GM21390 (cell line): Measurements from ENCODE around the gene BICD2.

Experiments
- ATAC-seq: cut with Tn5 transposase; IDR thresholded peaks from one replicate; pipeline ENCODE4 v1.9.1; 2021; ENCODE audit not compliant: unreplicated experiment

BICD2 gene

DNA sequence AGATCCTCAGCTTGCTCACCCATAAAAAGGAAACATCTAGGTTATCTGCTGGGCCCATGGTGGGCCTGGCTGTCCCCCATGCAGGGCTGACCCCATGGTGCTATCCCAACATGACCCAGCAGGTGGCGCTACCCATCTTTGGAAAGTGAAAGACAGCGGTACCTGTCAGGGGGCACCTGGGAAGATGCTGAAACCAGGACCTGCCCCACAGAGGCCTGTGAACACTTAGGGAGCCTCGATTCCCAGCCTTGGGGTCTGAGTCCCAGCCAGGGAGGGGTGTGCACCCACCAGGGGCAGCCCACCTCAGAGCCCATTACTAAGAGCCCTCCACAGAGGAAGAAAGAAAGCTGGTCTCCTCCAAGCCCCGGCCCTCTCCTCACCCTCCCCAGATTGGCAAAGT lies 48.1 kb downstream of the BICD2 start:
- no peak for ATAC-seq

DNA sequence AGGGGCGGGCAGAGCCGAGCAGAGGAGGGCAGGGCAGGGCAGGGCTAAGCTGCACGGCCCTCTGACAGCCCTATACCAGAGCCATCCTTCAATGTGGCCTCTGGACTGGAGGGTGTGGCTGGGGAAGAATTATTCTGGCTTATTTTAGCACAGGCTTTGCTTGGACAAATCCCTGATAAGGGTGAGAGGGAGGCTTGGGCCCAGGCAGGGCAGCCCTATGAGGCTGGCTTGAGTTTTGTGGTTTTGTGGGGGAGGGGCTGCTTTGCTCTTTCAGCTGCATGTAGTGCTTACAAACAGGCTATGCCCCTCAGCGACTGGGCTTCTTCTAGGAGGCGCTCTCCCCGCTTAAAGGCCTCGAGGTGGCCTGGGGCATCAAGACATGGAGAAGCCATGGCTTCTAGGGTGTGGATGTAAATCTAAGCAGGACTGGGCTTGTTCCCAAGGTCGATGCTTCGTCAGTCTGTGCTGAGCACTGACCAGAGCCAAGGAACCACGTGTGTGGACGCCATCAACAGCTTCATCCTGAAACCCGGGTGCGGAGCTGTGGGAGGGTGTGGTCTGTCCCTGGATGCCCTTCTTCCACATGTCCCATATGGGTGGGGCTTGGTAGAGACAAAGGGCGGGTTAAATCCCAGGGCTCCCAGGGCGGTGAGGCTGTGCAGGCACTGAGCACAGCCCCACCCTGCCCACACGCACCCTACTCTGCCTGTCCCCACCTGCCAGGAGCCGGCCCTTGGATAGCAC lies 49.0 kb downstream of the BICD2 start:
- no peak for ATAC-seq

GRCh38 chr9:92714787-92715487 lies 49.7 kb downstream of the BICD2 start:
- ATAC-seq, result no peak

DNA sequence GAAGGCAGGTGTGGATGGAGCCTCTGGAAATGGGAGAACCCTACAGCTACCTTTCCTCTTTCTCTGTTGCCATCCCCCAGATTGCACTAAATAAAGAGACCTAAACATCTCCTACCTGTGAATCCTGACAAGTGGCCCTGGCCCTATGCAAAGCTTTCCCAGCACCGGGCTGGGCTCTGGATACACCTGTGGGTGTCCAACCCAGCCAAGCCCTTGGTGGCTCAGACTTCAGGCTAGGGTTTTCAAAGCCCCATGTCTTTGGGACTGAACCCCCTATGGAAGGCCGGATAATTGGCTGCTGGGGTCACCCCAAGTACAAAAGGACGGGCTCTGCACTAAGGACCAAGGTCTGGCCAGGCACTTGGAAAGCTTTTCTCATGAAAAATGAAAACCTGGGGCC lies 50.6 kb downstream of the BICD2 start:
- ATAC-seq, result no peak

DNA sequence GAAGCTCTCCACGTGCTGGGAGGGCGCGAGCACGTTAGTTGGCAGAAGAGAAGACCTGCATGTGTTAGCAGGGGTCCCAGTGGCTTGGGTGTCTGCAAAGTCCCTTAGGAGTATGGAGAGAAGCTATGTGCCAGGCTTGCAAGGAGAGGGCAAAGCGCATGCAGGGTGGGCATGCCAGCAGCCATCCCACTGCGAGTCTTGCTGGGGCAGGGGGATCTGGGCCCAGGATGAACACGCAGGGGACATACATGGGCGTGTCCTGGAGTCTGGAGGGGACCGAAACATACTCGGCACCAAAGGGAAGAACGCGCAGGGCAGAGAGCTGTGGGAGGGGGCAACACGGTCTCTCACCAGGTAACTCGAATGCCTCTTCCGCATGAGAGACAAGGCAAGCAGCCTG lies 51.1 kb downstream of the BICD2 start:
- ATAC-seq, result no peak

GRCh38 chr9:92712767-92713166 lies 51.9 kb downstream of the BICD2 start:
- no peak for ATAC-seq

DNA sequence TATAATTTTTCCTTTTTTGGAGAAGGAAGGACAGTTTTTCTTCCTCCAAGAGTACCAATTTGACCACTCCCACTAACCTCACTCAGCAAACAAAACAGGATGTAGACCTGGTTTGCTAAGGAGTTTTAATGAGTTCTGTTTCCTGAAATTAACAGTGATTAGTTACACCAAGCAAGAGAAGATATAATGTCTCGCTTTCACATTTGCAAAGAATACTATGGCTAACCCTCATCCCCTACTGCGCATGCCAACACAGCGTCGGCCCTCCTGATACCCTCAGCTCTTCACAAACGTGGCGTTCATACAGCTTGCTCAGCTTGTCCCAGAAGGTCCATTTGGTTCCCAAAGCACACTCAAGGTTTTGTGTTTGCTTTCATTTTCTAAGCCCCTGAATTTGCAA lies 52.8 kb downstream of the BICD2 start:
- ATAC-seq, result no peak

GRCh38 chr9:92711146-92711545 lies 53.5 kb downstream of the BICD2 start:
- ATAC-seq, result no peak

GRCh38 chr9:92710368-92710767 lies 54.3 kb downstream of the BICD2 start:
- ATAC-seq, result no peak

DNA sequence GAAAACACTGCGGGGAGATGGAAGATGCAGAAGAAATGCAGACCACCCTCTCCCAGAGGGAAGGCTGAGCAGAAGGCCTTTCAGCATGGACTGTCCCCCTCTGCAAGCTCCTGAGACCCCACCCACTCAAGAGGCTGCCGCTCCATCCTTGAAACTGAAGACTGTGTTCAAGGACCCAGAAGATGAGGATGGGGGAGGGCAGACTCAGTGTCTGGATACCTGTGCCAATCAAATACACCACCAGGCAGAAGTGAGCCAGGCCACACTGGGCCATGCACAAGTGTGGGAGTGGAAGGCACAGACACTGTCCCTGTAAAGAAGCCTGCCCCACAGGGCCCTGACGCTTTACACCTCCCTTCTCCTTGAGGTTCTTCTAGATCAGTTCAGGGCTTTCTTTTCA lies 54.7 kb downstream of the BICD2 start:
- ATAC-seq, result no peak

- no peak for ATAC-seq
Observed at GRCh38 chr9:92709240-92709639, 55.4 kb downstream of the BICD2 start.

DNA sequence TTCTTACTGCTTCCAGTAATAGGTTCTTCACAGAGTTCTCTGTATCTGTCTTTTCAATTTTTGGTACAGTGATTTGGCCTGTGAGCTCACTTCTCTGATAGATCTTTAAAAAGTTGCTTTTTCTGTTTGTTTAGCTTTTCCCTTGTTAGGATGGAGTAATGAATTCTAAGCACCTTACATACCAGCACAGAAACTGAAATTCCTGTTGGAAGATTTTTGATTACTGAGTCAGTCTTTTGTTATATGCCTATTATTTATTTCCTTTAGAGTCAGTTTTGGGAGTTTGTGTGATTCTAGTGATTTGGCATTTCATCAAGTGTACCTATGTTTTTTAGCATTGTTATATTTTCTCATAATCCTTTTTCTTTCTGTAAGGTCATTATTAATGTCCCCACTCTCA lies 57.1 kb downstream of the BICD2 start:
- ATAC-seq, result no peak

GRCh38 chr9:92706218-92706940 lies 58.3 kb downstream of the BICD2 start:
- peak; percentile 54 for ATAC-seq

GRCh38 chr9:92704528-92704927 lies 60.1 kb downstream of the BICD2 start:
- no peak for ATAC-seq

DNA sequence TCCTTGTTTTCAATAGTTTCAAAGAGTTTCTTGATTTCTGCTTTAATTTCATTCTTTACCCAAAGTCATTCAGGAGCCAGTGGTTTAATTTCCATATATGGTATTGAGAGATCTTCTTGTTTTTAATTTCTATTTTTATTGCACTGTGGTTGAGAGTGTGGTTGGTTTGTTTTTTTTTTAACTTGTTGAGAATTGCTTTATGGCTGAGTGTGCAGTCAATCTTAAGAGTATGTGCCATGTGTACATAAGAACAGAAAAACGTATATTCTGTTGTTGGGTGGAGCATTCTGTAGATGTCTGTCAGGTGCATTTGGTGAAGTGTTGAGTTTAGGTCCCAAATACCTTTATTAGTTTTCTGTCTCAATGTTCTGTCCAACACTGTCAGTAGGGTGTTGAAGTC lies 68.0 kb downstream of the BICD2 start:
- no peak for ATAC-seq

DNA sequence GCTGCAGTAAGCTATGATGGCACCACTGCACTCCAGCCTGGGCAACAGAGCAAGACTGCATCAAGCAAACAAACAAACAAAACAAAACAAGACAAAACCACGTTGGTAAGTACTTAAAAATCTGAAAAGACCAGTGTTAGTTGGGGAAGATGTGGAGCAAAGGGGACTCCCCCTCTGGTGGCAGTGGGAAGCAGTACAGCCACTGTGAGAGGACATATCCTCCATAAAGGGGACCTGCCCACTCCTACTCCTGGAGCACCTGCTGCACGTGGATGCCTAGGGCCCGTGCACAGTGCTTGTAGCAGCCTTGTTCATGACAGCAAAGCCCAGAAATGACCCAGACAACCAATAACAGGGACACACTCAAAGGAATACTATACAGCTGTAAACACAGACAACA lies 77.7 kb downstream of the BICD2 start:
- ATAC-seq, result no peak

DNA sequence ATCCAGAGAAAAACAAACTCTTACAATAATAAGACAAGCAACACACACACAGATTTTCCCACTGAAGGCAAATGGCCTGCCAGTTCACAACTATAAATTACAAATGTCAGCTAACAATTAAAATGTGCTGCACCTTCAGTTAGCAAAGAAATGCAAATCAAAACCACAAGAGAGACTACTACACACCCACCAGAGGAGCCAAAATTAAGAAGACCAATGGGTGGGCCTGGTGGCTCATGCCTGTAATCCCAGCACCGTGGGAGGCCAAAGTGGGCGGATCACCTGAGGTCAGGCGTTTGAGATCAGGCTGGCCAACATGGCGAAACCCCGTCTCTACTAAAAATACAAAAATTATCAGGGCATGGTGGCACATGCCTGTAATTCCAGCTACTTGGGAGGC lies 79.6 kb downstream of the BICD2 start:
- ATAC-seq, result no peak

DNA sequence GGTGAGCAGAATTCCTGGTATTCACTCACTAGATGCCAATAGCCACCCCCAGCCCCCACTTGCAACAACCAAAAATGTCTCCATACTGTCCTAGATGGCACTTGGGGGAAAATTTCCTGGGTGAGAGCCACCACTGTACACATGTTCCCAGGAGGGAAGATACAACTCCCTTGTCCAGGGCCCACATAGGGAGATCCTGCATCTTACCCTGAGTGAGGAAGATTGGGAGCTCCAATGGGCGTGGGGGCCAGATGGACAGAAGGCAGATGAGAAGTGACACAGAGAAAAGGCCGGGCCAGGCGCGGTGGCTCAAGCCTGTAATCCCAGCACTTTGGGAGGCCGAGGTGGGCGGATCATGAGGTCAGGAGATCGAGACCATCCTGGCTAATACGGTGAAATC lies 82.4 kb downstream of the BICD2 start:
- ATAC-seq, result no peak

DNA sequence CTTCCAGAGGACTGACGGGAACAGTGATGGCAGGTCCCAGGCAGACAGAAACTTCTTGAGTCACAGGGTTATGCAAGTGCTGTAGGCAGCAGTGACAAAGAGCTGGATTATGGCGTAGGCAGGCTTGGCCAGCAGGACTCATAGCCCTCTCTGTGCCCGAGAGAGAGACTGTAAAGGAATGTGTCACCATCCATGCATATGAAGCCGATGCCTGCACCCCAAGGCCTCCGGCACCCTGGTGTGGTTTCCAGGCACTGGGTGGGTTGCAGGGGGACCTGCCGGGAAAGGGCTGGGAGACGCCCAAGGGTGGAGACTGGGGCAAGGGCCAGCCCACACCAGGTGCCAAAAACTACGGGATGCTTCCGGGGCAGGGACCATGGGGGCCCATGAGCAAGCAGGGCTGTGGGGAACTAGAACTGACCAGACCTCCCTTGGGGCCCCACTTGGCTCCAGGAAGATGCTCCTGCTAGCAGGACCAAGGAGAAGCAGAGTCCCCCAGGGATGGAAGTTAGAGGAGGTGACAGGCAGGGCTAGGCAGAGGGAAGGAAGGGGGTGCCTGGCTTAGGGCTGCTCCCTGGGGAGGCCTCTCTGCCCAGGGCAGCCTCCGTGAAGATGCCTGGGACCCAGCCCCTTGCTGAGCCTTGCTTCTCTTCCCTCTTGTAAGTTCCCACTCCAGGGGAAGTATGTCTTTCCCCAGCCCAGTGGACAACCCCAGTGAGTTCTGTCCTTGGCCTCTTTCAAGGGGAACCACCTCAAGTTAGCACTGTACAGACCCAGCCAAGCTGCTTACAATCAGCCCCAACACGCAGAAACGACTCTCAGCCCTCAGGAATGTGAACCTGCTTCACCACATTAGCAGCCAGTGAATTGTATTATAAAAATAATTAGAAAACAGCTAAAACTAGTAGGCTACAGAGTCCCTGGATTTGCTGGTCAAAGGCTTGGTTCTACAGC lies 84.2 kb downstream of the BICD2 start:
- ATAC-seq, result no peak

DNA sequence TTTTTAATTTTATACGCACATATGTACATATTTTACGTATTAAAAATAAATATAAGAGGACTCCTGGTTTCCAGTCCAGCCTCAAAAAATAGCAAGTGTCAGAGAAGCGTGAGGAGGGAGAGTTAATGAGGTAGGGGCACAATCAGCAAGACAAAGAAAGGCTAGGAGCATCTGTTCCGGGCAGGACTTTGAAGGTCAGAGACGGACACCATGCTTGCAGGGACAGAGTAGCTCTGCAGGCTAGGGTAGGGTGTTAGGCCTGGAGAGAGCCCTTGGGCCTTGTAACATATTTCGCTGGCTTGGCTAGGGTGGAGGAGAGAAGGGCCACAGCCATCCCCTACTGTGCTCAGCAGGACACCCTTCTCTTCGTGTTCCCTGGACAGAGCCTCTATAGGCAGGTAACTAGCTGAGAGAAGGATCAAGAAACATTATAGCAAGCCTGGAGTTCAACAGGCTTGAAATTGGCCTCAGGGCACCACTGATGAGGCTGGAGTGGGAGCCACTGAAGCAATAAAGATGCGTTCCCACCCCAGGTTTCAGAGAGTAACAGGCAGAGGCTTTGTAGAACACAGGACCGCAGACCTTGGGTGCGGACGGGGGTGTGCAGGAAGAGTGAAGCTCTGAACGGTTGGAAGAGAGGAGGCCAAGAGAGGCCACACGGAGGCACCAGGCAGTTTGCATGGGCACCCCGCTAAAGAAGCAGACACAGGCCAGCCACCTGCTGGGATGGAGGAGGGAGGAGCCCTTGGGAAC lies 85.0 kb downstream of the BICD2 start:
- no peak for ATAC-seq
